ENCODE results near the gene RTEL1. TPM values are rescaled to one million over a fixed set of nuclear protein-coding genes. Genes with fewer than 3 reads are reported as not detected.
A peak's percentile ranks its signal among the peaks of the same experiment; 100 is the strongest.

Gene RTEL1
- total and polyA plus RNA-seq, 9 of the 15 experiments (the other 6 are each of a cell fraction or from before 2014, with no cell fraction given), result 0.36 to 61.0 (median 17.9) TPM

DNA sequence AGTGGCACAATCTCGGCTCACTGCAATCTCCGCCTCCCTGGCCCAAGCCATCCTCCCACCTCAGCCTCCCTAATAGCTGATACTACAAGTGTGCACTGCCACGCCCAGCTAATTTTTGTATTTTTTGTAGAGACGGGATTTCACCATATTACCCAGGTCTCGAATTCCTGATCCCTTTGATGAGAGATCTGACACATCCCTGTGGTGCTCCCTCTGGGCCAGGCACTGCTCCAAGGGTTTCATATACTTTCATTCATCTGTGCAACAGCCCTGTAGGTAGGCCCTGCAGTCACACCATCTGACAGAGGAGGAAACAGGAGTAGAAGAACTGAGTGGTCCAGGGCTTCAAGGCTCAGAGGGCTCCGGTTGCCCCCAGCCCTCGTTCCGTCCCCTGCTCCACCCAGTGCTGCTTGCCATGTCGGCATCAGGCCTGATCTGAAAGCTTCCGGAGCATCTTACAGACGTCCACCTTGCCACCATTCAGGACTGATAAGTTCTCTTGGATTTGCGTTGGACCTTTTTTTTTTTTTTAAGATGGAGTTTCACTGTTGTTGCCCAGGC, 53.1 kb downstream of the RTEL1 start:
- FAIRE-seq, result no peak
- H3K4me3 ChIP-seq, result no peak overlapping the region
- DNase-seq (ENCODE audit: extremely low read depth in 1 of 4, low spot score in 3 of 4), result peak in 2 of 4 experiments; percentile 2 to 3
- H3K27me3 ChIP-seq (ENCODE audit: control insufficient read depth in 2 of 2, insufficient read depth in 2 of 2, low read length in 2 of 2), result no peaks in the 10 kb centered on the region
- peaks cover 17% of the 10 kb centered on the region for H4K20me1 ChIP-seq (replicated peaks; ENCODE audit: control insufficient read depth, insufficient read depth, low read length)
- H3K4me1 ChIP-seq (replicated peaks in 1 of 2; ENCODE audit: control insufficient read depth in 2 of 2, insufficient read depth in 2 of 2, low read length in 2 of 2), result peaks cover 13 to 41% of the 10 kb centered on the region in 2 experiments
- H3K9me1 ChIP-seq (ENCODE audit: control insufficient read depth, insufficient read depth, low read length), result no peaks in the 10 kb centered on the region
- no peak overlapping the region for H3K4me2 ChIP-seq (ENCODE audit: insufficient read depth, low read length)
- in situ Hi-C loops (cut with MboI), result loop anchor here (5.0 kb wide), 1 partner anchor 61 kb away; no protein-coding TSS in a partner anchor
- ATAC-seq, result no peak
- H2AFZ ChIP-seq (ENCODE audit: low read depth, low read length), result no peak overlapping the region
- H3K9me3 ChIP-seq (replicated peaks; ENCODE audit: control insufficient read depth, insufficient read depth, low read depth, low read length), result peaks cover 11% of the 10 kb centered on the region; the same call in 1 of the 2 replicates
- ChIA-PET POLR2A (interaction anchor here (1.3 kb wide), 1 partner anchor 30 kb away, joined by 3 read pairs; no protein-coding TSS in a partner anchor), CTCF (ENCODE audit: low intra/inter-chr PET ratio) (no interaction called here)
- H3K27ac ChIP-seq (ENCODE audit: extremely low read depth, low read depth, low read length), result no peak overlapping the region
- peaks cover 66% of the 10 kb centered on the region for H3K79me2 ChIP-seq (ENCODE audit: control insufficient read depth, insufficient read depth, low read length)
- intact Hi-C loops (cut with micrococcal nuclease), result no loop called here
- H3K36me3 ChIP-seq (ENCODE audit: control insufficient read depth, insufficient read depth, low read length), result peaks cover 67% of the 10 kb centered on the region
- WGBS (ENCODE audit: insufficient coverage, low coverage, missing lambda C conversion rate), result 80% methylated on average over 7 of the region's 12 CpGs
- TF ChIP-seq ZNF174 (CRISPR knock-in tag; IDR thresholded peaks at IDR 0.05), result no peak
- no peak for TF ChIP-seq BRD4 (IDR thresholded peaks at IDR 0.05)
- TF ChIP-seq KAT7 (CRISPR knock-in tag; IDR thresholded peaks at IDR 0.05; ENCODE audit: borderline replicate concordance), result no peak
- no peak for TF ChIP-seq ZNF140 (CRISPR knock-in tag; IDR thresholded peaks at IDR 0.05)
- no peak for TF ChIP-seq KDM2B (CRISPR knock-in tag; IDR thresholded peaks at IDR 0.05)
- no peak for TF ChIP-seq NFRKB (IDR thresholded peaks at IDR 0.05; ENCODE audit: low read depth)
- TF ChIP-seq ZNF134 (CRISPR knock-in tag; conservative IDR thresholded peaks at IDR 0.05), result no peak
- TF ChIP-seq, protein P1, sequence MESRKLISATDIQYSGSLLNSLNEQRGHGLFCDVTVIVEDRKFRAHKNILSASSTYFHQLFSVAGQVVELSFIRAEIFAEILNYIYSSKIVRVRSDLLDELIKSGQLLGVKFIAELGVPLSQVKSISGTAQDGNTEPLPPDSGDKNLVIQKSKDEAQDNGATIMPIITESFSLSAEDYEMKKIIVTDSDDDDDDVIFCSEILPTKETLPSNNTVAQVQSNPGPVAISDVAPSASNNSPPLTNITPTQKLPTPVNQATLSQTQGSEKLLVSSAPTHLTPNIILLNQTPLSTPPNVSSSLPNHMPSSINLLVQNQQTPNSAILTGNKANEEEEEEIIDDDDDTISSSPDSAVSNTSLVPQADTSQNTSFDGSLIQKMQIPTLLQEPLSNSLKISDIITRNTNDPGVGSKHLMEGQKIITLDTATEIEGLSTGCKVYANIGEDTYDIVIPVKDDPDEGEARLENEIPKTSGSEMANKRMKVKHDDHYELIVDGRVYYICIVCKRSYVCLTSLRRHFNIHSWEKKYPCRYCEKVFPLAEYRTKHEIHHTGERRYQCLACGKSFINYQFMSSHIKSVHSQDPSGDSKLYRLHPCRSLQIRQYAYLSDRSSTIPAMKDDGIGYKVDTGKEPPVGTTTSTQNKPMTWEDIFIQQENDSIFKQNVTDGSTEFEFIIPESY (CRISPR knock-in tag; IDR thresholded peaks at IDR 0.05), result no peak
- TF ChIP-seq, protein P2, sequence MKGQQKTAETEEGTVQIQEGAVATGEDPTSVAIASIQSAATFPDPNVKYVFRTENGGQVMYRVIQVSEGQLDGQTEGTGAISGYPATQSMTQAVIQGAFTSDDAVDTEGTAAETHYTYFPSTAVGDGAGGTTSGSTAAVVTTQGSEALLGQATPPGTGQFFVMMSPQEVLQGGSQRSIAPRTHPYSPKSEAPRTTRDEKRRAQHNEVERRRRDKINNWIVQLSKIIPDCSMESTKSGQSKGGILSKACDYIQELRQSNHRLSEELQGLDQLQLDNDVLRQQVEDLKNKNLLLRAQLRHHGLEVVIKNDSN (CRISPR knock-in tag; IDR thresholded peaks at IDR 0.05), result no peak
- no peak for TF ChIP-seq ZNF24 (IDR thresholded peaks at IDR 0.05)
- TF ChIP-seq, protein P3, sequence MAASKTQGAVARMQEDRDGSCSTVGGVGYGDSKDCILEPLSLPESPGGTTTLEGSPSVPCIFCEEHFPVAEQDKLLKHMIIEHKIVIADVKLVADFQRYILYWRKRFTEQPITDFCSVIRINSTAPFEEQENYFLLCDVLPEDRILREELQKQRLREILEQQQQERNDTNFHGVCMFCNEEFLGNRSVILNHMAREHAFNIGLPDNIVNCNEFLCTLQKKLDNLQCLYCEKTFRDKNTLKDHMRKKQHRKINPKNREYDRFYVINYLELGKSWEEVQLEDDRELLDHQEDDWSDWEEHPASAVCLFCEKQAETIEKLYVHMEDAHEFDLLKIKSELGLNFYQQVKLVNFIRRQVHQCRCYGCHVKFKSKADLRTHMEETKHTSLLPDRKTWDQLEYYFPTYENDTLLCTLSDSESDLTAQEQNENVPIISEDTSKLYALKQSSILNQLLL (CRISPR knock-in tag; IDR thresholded peaks at IDR 0.05; ENCODE audit: borderline replicate concordance), result no peak
- TF ChIP-seq EWSR1 (IDR thresholded peaks at IDR 0.05; ENCODE audit: borderline replicate concordance, low read depth, partially characterized antibody), result no peak
- TF ChIP-seq, protein P4, sequence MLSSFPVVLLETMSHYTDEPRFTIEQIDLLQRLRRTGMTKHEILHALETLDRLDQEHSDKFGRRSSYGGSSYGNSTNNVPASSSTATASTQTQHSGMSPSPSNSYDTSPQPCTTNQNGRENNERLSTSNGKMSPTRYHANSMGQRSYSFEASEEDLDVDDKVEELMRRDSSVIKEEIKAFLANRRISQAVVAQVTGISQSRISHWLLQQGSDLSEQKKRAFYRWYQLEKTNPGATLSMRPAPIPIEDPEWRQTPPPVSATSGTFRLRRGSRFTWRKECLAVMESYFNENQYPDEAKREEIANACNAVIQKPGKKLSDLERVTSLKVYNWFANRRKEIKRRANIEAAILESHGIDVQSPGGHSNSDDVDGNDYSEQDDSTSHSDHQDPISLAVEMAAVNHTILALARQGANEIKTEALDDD (IDR thresholded peaks at IDR 0.05), result no peak
- no peak for TF ChIP-seq ZSCAN29 (IDR thresholded peaks at IDR 0.05)
- TF ChIP-seq NFATC3 (IDR thresholded peaks at IDR 0.05), result no peak
- BruUV-seq (replicated peaks), result no TSS peak
- peak overlapping the region in 1 of 2 experiments; percentile 58; a peak in 2 of 4 replicates for H3K9ac ChIP-seq (ENCODE audit: insufficient read depth in 1 of 2, low read depth in 2 of 2, low read length in 2 of 2)
